ENCODE results near the gene ARRDC1. TPM values are rescaled to one million over a fixed set of nuclear protein-coding genes. Genes with fewer than 3 reads are reported as not detected.

Gene ARRDC1
- polyA plus RNA-seq, 2 of the 4 experiments (the other 2 are of a cell fraction), result 20.7 to 22.5 TPM

GRCh38 chr9:137581361-137582285 is 23.9 kb upstream of the ARRDC1 start:
- H3K9me3 ChIP-seq, result no peaks in the 10 kb centered on the region
- ATAC-seq, result no peak
- WGBS (ENCODE audit: missing lambda C conversion rate), result 93% methylated on average over 21 of the region's 22 CpGs
- POLR2A ChIA-PET, result interaction anchor here (2.0 kb wide), 1 partner anchor 9 kb away, joined by 9 read pairs; the partner anchor contains the start of gene ZMYND19
- no peak for TF ChIP-seq CHD2 (IDR thresholded peaks at IDR 0.05; ENCODE audit: low read length, partially characterized antibody)
- no peak for TF ChIP-seq CTCF (IDR thresholded peaks at IDR 0.05)
- TF ChIP-seq HEYL (CRISPR knock-in tag; IDR thresholded peaks at IDR 0.05), result no peak
- no peak for TF ChIP-seq MAFK (IDR thresholded peaks at IDR 0.05; ENCODE audit: partially characterized antibody)
- no peak for TF ChIP-seq TP53 (CRISPR knock-in tag; IDR thresholded peaks at IDR 0.05)
- no peak for TF ChIP-seq ZFP36 (IDR thresholded peaks at IDR 0.05; ENCODE audit: borderline replicate concordance, partially characterized antibody)
- no peak for TF ChIP-seq NFE2L2 (conservative IDR thresholded peaks at IDR 0.05; ENCODE audit: low read length)
- no peak for TF ChIP-seq HOXB5 (CRISPR knock-in tag; IDR thresholded peaks at IDR 0.05)
- no peak for TF ChIP-seq RAD21 (conservative IDR thresholded peaks at IDR 0.05 in 1 of 2, IDR thresholded peaks at IDR 0.05 in 1 of 2)
- no peak for TF ChIP-seq REST (IDR thresholded peaks at IDR 0.05)
- no peak for TF ChIP-seq RNF2 (IDR thresholded peaks at IDR 0.05; ENCODE audit: borderline replicate concordance, low read depth)
- no peak for TF ChIP-seq CEBPB (IDR thresholded peaks at IDR 0.05)
- FAIRE-seq, result no peak
- no peak overlapping the region for H3K4me2 ChIP-seq
- no peak for DNase-seq (ENCODE audit: low read depth in 1 of 2, low spot score in 1 of 2)
- CTCF ChIA-PET, result interaction anchor here (0.7 to 9.7 kb wide), 7 partner anchors 14 to 61 kb away, joined by 3 to 175 read pairs (median 4); partner anchors contain the start of genes EHMT1 and ZMYND19
- peaks cover 12% of the 10 kb centered on the region; the same call in 2 of the 3 replicates for H3K4me1 ChIP-seq
- no peak overlapping the region for H3K4me3 ChIP-seq
- H3K27ac ChIP-seq, result no peak overlapping the region

GRCh38 chr9:137582286-137582860 is 23.1 kb upstream of the ARRDC1 start:
- H3K27ac ChIP-seq, result no peak overlapping the region
- no peaks in the 10 kb centered on the region for H3K9me3 ChIP-seq
- no peak for ATAC-seq
- CTCF ChIA-PET, result interaction anchor here (0.7 to 9.7 kb wide), 4 partner anchors 13 to 41 kb away, joined by 4 to 175 read pairs (median 8); partner anchors contain the start of genes EHMT1 and ZMYND19
- no peak for FAIRE-seq
- peaks cover 4% of the 10 kb centered on the region; the same call in 2 of the 3 replicates for H3K4me1 ChIP-seq
- no peak overlapping the region for H3K4me2 ChIP-seq
- POLR2A ChIA-PET, result interaction anchor here (2.0 kb wide), 1 partner anchor 8 kb away, joined by 9 read pairs; the partner anchor contains the start of gene ZMYND19
- H3K4me3 ChIP-seq, result no peak overlapping the region
- peak in 1 of 2 experiments; percentile 48 for DNase-seq (ENCODE audit: low read depth in 1 of 2, low spot score in 1 of 2)
- 83% methylated on average over 18 of the region's 20 CpGs for WGBS (ENCODE audit: missing lambda C conversion rate)
- TF ChIP-seq SMC3 (IDR thresholded peaks at IDR 0.05) (0 out of 3 replicates have a peak, but pooled peaks have one; percentile 9), REST (IDR thresholded peaks at IDR 0.05) (no peak), CTCF (IDR thresholded peaks at IDR 0.05) (peak; percentile 36), RAD21 (conservative IDR thresholded peaks at IDR 0.05 in 1 of 2, IDR thresholded peaks at IDR 0.05 in 1 of 2) (peak; percentile 51 to 61; a peak in 4 of 5 replicates)

All from A549 (cell line).